Ishikawa (cell line): Measurements from ENCODE around the gene ERP29.

Source experiments
- CEBPB ChIP-seq: IDR thresholded peaks from 2 replicates; pipeline ENCODE4 v1.6.1; 2012
- CREB1 ChIP-seq: IDR thresholded peaks from 2 replicates; pipeline ENCODE4 v1.6.1; 2012; ENCODE audit warnings: low read depth
- EGR1 ChIP-seq: IDR thresholded peaks from 2 replicates; pipeline ENCODE4 v1.6.1; 2012
- EP300 ChIP-seq: IDR thresholded peaks from 2 replicates; pipeline ENCODE4 v1.6.1; 2012; ENCODE audit warnings: borderline replicate concordance
- FOXM1 ChIP-seq: IDR thresholded peaks from 2 replicates; pipeline ENCODE4 v1.6.1; 2012; ENCODE audit warnings: low read depth, borderline replicate concordance
- NFIC ChIP-seq: IDR thresholded peaks from 2 replicates; pipeline ENCODE4 v1.6.1; 2012
- RAD21 ChIP-seq: IDR thresholded peaks from 2 replicates; pipeline ENCODE4 v1.6.1; 2012; ENCODE audit warnings: low read depth
- TAF1 ChIP-seq: IDR thresholded peaks from 2 replicates; pipeline ENCODE4 v1.6.1; 2012; ENCODE audit warnings: low read depth, mild to moderate bottlenecking
- TCF12 ChIP-seq: IDR thresholded peaks from 2 replicates; pipeline ENCODE4 v1.6.1; 2012; ENCODE audit warnings: low read depth
- TEAD4 ChIP-seq: IDR thresholded peaks from 2 replicates; pipeline ENCODE4 v1.6.1; 2012
- YY1 ChIP-seq: IDR thresholded peaks from 2 replicates; pipeline ENCODE4 v1.6.1; 2012; ENCODE audit warnings: low read depth
- ZBTB7A ChIP-seq: IDR thresholded peaks from 2 replicates; pipeline ENCODE4 v1.6.1; 2012; ENCODE audit warnings: low read depth
- TF ChIP-seq, protein P1 (sequence below): IDR thresholded peaks from 2 replicates; pipeline ENCODE4 v1.6.1; 2012
- TF ChIP-seq, protein P2 (sequence below): IDR thresholded peaks from 2 replicates; pipeline ENCODE4 v1.6.1; 2012
- TF ChIP-seq, protein P3 (sequence below): IDR thresholded peaks from 2 replicates; pipeline ENCODE4 v1.6.1; 2012; ENCODE audit warnings: low read depth, mild to moderate bottlenecking

ERP29 gene

DNA sequence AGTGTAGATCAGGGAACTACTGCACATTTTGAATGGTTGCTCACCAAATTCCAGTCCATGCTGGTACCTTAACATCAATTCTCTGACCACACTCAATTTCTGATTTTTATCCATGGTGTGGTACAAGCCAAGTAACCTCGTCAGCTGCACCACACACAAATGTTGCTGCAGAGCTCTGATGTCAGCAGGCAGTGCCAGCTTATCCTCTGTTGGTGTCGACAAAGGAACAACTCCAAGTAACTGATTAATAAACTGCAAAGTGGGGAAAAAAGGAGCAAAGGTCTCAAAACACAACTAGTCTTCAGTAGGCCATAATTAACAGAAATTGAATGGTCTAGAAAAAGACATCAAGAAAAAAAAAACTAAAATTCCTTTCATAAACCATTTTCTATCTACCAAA lies 47.9 kb downstream of the ERP29 start:
- TF ChIP-seq YY1 (no peak), ZBTB7A (no peak), CREB1 (no peak), TEAD4 (no peak), FOXM1 (no peak), EP300 (no peak), TCF12 (no peak), NFIC (no peak)
- TF ChIP-seq, protein P1, sequence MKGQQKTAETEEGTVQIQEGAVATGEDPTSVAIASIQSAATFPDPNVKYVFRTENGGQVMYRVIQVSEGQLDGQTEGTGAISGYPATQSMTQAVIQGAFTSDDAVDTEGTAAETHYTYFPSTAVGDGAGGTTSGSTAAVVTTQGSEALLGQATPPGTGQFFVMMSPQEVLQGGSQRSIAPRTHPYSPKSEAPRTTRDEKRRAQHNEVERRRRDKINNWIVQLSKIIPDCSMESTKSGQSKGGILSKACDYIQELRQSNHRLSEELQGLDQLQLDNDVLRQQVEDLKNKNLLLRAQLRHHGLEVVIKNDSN: no peak
- TF ChIP-seq, protein P2, sequence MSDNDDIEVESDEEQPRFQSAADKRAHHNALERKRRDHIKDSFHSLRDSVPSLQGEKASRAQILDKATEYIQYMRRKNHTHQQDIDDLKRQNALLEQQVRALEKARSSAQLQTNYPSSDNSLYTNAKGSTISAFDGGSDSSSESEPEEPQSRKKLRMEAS: no peak

DNA sequence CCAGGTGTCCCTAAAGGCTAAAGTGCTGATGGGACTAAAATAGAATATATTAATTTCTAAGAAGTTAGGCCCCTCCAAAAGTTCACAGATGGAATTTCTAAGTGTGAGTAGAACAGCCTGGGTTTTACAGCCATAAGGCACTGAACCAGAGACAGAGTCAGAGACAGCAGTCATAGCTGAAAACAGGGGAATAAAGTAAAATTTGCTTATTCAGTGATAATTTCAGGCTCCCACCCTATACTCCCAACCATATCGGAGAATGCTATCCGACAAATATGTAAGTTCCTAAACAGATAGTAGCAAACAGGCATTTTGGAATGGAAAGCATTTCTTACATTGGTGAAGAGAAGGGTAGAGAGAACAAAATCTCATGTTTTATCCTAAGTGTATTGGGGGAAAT lies 50.0 kb downstream of the ERP29 start:
- TF ChIP-seq, protein P2: no peak
- TF ChIP-seq CEBPB (no peak), TEAD4 (no peak)

DNA sequence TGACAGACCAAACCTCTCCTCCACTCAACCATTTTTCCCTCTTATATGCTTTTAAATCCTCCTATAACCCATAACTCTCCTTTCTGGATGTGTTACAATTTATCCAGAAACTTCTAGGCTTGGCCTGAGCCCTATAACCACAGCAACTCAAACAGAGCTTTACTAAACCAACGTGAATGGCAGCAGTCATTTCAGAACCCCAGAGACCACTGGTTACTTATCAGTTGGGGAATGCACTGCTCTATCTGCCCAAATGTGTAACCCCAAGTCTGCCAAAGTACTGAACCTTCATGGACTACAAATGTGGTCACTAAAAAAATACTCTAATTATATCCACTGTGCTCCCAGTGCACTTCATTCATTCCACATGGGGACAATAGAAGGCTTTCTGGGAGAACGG lies 53.3 kb downstream of the ERP29 start:
- no peak for TF ChIP-seq TAF1
- no peak for TF ChIP-seq TEAD4
- TF ChIP-seq RAD21: no peak
- TF ChIP-seq, protein P3, sequence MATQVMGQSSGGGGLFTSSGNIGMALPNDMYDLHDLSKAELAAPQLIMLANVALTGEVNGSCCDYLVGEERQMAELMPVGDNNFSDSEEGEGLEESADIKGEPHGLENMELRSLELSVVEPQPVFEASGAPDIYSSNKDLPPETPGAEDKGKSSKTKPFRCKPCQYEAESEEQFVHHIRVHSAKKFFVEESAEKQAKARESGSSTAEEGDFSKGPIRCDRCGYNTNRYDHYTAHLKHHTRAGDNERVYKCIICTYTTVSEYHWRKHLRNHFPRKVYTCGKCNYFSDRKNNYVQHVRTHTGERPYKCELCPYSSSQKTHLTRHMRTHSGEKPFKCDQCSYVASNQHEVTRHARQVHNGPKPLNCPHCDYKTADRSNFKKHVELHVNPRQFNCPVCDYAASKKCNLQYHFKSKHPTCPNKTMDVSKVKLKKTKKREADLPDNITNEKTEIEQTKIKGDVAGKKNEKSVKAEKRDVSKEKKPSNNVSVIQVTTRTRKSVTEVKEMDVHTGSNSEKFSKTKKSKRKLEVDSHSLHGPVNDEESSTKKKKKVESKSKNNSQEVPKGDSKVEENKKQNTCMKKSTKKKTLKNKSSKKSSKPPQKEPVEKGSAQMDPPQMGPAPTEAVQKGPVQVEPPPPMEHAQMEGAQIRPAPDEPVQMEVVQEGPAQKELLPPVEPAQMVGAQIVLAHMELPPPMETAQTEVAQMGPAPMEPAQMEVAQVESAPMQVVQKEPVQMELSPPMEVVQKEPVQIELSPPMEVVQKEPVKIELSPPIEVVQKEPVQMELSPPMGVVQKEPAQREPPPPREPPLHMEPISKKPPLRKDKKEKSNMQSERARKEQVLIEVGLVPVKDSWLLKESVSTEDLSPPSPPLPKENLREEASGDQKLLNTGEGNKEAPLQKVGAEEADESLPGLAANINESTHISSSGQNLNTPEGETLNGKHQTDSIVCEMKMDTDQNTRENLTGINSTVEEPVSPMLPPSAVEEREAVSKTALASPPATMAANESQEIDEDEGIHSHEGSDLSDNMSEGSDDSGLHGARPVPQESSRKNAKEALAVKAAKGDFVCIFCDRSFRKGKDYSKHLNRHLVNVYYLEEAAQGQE: no peak
- no peak for TF ChIP-seq EP300
- TF ChIP-seq, protein P2: no peak
- TF ChIP-seq TCF12: no peak
- no peak for TF ChIP-seq ZBTB7A
- no peak for TF ChIP-seq YY1
- TF ChIP-seq, protein P1: no peak
- no peak for TF ChIP-seq EGR1
- no peak for TF ChIP-seq CEBPB
- TF ChIP-seq CREB1: no peak
- TF ChIP-seq FOXM1: no peak
- TF ChIP-seq NFIC: no peak
